ENCODE data around the gene GTSE1. TPM values are rescaled to one million over a fixed set of nuclear protein-coding genes. Genes with fewer than 3 reads are reported as not detected.

Gene GTSE1
- total RNA-seq, 1 experiment from 2014 or later, result 42.6 TPM

DNA sequence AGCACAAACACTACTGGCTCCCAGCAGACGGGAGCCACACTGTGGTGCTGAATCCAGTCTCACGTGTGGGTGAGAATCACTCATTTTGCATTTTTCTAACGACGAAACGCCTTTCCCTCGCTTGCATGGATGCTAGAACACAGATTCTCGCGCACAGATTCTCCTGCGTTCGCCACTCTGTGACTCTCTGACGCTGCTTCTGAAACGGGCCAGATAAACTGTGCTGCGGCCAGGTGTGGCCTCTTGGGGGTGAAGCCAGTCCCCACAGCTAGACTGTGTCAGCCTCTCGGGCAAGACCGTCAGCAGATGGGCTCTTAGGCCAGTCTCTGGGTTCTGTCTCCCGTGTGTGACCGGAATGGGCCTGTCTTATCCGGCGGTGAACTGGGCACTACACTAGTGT is 83.4 kb downstream of the GTSE1 start:
- Histone ChIP-seq H3K14ac (ENCODE audit: insufficient read depth, low read length) (no peak overlapping the region), H3K18ac (ENCODE audit: insufficient read length, low read depth, low read length) (no peak overlapping the region), H2BK20ac (ENCODE audit: low read depth, low read length, poor library complexity, severe bottlenecking) (no peak overlapping the region), H3K27ac (ENCODE audit: insufficient read length, low read depth, low read length) (no peak overlapping the region), H4K20me1 (ENCODE audit: control insufficient read depth, insufficient read depth, insufficient read length) (peaks cover 2% of the 10 kb centered on the region), H3K9ac (ENCODE audit: extremely low read depth, insufficient read length, low read length) (no peak overlapping the region), H2AK5ac (ENCODE audit: insufficient read length, low read length) (no peak overlapping the region), H3K27me3 (ENCODE audit: insufficient read depth, low read length) (no peaks in the 10 kb centered on the region), H3K4ac (ENCODE audit: low read depth, low read length) (no peak overlapping the region), H3K23me2 (ENCODE audit: insufficient read length, low read depth, low read length, poor library complexity, severe bottlenecking) (peaks cover 4% of the 10 kb centered on the region), H3K79me1 (ENCODE audit: insufficient read depth, low read depth, low read length, poor library complexity, severe bottlenecking) (no peaks in the 10 kb centered on the region), H4K91ac (ENCODE audit: insufficient read length, low read depth, low read length) (no peak overlapping the region), H2BK120ac (ENCODE audit: low read depth, low read length, poor library complexity, severe bottlenecking) (no peak overlapping the region), H3K4me1 (ENCODE audit: insufficient read depth, low read length) (peaks cover 6% of the 10 kb centered on the region; the same call in 1 of the 2 replicates), H3K56ac (ENCODE audit: insufficient read length, low read depth, low read length) (no peak overlapping the region), H4K8ac (replicated peaks; ENCODE audit: insufficient read length, low read depth, low read length) (no peak overlapping the region), H2BK5ac (ENCODE audit: insufficient read length, low read length) (no peak overlapping the region), H3K4me2 (ENCODE audit: insufficient read depth, insufficient read length, low read length) (no peak overlapping the region), H3K9me3 (ENCODE audit: control insufficient read depth, low read depth, low read length) (no peaks in the 10 kb centered on the region), H4K5ac (ENCODE audit: insufficient read length, low read depth, low read length) (no peak overlapping the region), H2BK15ac (ENCODE audit: low read depth, low read length) (no peak overlapping the region), H3K23ac (ENCODE audit: insufficient read length, low read depth, low read length) (no peak overlapping the region), H3K79me2 (ENCODE audit: insufficient read depth, low read length) (no peaks in the 10 kb centered on the region), H3T11ph (ENCODE audit: low read length) (no peak overlapping the region), H2BK12ac (ENCODE audit: insufficient read length, low read depth, low read length) (no peak overlapping the region), H2AFZ (ENCODE audit: low read length) (no peak overlapping the region)
- no CpG with 5 or more reads among the region's 19 CpGs for WGBS (ENCODE audit: extremely low coverage, insufficient read length, low lambda C conversion rate)
- DNase-seq, result no peak
- peaks cover 5 to 6% of the 10 kb centered on the region in 2 experiments; a peak in 2 of 5 replicates for H3K9me3 Mint-ChIP-seq
- TF ChIP-seq CTCF (conservative IDR thresholded peaks at IDR 0.05), result no peak
- no peaks in the 10 kb centered on the region for H3K27me3 Mint-ChIP-seq (ENCODE audit: low read depth)
- peak overlapping the region in 1 of 2 experiments; percentile 20; a peak in 1 of 5 replicates for H3K4me3 Mint-ChIP-seq
- H3K4me1 Mint-ChIP-seq, result peaks cover 41 to 46% of the 10 kb centered on the region in 2 experiments
- peaks cover 14 to 41% (median 26%) of the 10 kb centered on the region in 3 experiments for H3K36me3 Mint-ChIP-seq (ENCODE audit: insufficient read depth in 1 of 3, low read depth in 3 of 3)
- peak overlapping the region in 2 of 3 experiments; percentile 81 to 83; a peak in 5 of 7 replicates for H3K27ac Mint-ChIP-seq

Other genes starting within 250 kb of the GTSE1 start
- 7.3 and 7.4 TPM in 2 replicates for gene PPARA, start 146.3 kb upstream of the GTSE1 start, total RNA-seq (2021)
- 8.1 and 8.5 TPM in 2 replicates for gene CDPF1, start 46.6 kb upstream of the GTSE1 start, total RNA-seq (2021)
- gene PKDREJ, start 33.5 kb upstream of the GTSE1 start, total RNA-seq (2021), result 0.04 and 0.09 TPM in 2 replicates
- 30.2 and 31.5 TPM in 2 replicates for gene TTC38, start 28.9 kb upstream of the GTSE1 start, total RNA-seq (2021)
- gene TRMU, start 38.8 kb downstream of the GTSE1 start, total RNA-seq (2021), result 82.5 and 86.3 TPM in 2 replicates
- 21.2 and 22.6 TPM in 2 replicates for gene CELSR1, start 240.8 kb downstream of the GTSE1 start, total RNA-seq (2021)

Measured in H9 (cell line).